Endothelial cell of umbilical vein (primary cell): ENCODE results near the gene SRGAP3.

ENCODE experiments used
- CTCF ChIP-seq, 2 donors: IDR thresholded peaks; 1 replicate in 1 of 2; 2 replicates in 1 of 2; pipeline ENCODE4 v1.5.1; 2011; ENCODE audit warnings: low read length in 2 of 2, mild to moderate bottlenecking in 2 of 2, moderate library complexity in 2 of 2, control low read depth in 1 of 2, inconsistent platforms in 1 of 2, low read depth in 1 of 2; ENCODE audit not compliant: insufficient read depth in 1 of 2; ENCODE audit errors: extremely low read depth in 1 of 2
- FOS ChIP-seq: IDR thresholded peaks from 2 replicates; pipeline ENCODE4 v1.6.1; 2011; ENCODE audit warnings: mild to moderate bottlenecking, low read length, moderate library complexity, borderline replicate concordance; ENCODE audit not compliant: insufficient read depth
- POLR2AphosphoS5 ChIP-seq: IDR thresholded peaks from 2 replicates; pipeline ENCODE4 v1.6.1; 2012; ENCODE audit warnings: low read depth, mild to moderate bottlenecking, control low read depth, low read length, moderate library complexity; ENCODE audit not compliant: insufficient read depth

- TF ChIP-seq CTCF (IDR thresholded peaks at IDR 0.05; ENCODE audit: extremely low read depth in 1 of 2, insufficient read depth in 1 of 2, low read depth in 1 of 2, low read length in 2 of 2) (no peak), FOS (no peak), POLR2AphosphoS5 (no peak)
These were observed 252.7 kb downstream of the SRGAP3 start for GRCh38 chr3:8996681-8997121.
